Measurements from ENCODE around the gene PPM1N. TPM values are rescaled to one million over a fixed set of nuclear protein-coding genes. Genes with fewer than 3 reads are reported as not detected.

The PPM1N gene, protein sequence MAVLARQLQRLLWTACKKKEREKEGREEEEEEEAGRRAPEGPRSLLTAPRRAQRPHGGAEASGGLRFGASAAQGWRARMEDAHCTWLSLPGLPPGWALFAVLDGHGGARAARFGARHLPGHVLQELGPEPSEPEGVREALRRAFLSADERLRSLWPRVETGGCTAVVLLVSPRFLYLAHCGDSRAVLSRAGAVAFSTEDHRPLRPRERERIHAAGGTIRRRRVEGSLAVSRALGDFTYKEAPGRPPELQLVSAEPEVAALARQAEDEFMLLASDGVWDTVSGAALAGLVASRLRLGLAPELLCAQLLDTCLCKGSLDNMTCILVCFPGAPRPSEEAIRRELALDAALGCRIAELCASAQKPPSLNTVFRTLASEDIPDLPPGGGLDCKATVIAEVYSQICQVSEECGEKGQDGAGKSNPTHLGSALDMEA
- under 1 TPM; 0.22 to 0.62 (median 0.34) TPM for polyA plus RNA-seq (ENCODE audit: insufficient read length in 4 of 4)

DNA sequence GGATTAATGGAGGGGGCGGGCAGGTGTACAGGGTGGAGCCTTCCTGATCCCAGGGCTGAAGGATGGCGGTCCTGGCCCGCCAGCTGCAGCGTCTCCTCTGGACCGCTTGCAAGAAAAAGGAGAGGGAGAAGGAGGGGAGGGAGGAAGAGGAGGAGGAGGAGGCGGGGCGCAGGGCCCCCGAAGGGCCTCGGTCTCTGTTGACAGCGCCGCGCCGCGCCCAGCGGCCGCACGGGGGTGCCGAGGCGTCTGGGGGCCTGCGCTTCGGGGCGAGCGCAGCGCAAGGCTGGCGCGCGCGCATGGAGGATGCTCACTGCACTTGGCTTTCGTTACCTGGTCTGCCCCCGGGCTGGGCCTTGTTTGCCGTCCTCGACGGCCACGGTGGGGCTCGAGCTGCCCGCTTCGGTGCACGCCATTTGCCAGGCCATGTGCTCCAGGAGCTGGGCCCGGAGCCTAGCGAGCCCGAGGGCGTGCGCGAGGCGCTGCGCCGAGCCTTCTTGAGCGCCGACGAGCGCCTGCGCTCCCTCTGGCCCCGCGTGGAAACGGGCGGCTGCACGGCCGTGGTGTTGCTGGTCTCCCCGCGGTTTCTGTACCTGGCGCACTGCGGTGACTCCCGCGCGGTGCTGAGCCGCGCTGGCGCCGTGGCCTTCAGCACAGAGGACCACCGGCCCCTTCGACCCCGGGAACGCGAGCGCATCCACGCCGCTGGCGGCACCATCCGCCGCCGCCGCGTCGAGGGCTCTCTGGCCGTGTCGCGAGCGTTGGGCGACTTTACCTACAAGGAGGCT, at the start of gene PPM1N:
TSS of gene PPM1N (plus strand) at position 33 of the 785 bp plus-strand sequence. CDS start at position 63, 30 bp downstream.
- DNase-seq (ENCODE audit: low read depth in 4 of 4, low spot score in 2 of 4), result no peak

DNA sequence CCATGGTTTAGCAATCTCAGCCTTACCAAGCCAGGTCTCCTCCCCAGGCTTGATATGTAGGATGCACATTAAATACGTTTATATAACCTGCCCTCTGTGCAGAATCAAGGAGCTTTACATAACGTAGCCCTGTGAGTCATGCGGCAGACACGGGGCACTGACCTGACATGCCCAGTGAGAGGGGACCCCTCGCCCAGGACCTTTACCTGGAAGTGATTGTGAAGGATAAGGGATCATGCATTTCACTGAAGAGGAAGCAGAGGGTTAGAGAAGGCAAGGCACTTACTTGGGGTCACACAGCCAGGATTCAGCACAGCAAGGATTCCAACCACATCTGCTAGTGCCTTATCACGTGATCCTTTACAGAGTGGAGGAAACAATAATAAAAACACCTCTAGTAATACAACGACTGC, 49.4 kb upstream of the PPM1N start:
- no peak for DNase-seq (ENCODE audit: low read depth in 4 of 4, low spot score in 2 of 4)

DNA sequence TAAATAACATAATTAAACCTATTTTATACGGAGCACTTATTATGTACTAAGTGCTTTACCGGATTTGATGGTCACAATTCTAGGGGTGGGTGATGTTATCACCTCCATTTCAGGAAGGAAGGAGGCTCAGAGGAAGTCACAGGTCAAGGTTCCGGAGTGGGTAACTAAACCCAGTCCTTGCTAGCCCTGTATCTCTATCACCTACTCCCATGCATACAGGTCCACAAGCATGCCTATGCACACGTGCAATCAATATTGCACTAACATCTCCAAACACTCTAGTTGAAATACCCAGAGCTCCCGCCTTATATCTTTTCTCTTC, 48.3 kb upstream of the PPM1N start:
- DNase-seq (ENCODE audit: low read depth in 4 of 4, low spot score in 2 of 4), result no peak

DNA sequence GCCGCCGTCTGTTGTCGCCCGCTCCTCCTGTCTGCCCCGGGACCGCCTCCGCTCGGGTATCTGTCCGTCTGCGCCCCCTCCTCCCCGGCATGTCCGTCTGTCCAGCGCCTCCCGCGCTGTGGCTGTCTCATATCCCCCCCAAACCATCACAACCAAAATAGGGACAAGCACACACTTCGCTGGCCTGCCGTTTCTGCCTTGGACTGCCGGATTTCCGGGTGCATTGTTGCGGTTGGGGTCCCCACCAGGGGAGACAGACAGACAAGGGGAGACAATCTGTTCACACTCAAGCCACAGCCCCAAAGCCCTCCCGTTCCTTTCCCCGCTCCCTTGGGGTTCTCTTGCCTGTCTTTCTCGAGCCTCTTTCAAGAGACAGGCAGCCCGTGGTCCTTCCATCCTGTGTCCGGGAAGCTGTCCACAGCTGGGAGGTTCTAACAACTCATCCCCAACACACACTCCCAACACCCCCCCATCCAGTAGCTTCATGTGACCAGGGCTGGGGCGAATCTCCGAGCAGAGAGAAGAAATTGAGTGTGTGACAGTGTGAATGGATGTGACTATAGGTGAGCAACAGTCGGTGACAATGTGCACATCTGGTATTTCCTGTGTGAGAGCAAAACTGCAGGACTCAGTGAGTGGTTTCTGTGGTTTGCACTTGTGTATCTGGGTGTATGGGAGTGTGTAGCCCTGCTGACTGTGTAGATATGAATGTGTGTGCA, 47.0 kb upstream of the PPM1N start:
- no peak for DNase-seq (ENCODE audit: low read depth in 4 of 4, low spot score in 2 of 4)

DNA sequence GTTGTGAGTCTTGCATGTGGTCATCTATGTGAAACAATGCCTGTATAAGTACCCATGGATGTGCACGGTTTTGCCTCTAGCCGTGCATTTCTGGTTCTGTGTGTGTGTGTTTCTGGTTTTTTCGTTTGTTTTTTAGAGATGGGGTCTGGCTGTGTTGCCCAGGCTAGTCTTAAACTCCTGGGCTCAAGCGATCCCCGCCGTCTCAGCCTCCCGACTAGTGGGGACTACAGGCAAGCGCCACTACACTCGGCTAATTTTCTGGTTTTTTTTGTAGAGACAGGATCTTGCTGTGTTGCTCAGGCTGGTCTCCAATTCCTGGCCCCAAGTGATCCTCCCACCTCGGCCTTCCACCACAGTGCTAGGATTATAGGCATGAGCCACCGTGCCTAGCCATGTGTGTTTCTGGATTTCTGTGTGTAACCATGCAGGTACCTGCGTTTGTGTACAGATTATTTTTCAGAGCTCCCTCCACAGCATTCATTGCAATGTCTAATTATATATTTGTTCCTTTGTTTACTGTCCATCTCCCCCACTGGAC, 46.3 kb upstream of the PPM1N start:
- no peak for DNase-seq (ENCODE audit: low read depth in 4 of 4, low spot score in 2 of 4)

DNA sequence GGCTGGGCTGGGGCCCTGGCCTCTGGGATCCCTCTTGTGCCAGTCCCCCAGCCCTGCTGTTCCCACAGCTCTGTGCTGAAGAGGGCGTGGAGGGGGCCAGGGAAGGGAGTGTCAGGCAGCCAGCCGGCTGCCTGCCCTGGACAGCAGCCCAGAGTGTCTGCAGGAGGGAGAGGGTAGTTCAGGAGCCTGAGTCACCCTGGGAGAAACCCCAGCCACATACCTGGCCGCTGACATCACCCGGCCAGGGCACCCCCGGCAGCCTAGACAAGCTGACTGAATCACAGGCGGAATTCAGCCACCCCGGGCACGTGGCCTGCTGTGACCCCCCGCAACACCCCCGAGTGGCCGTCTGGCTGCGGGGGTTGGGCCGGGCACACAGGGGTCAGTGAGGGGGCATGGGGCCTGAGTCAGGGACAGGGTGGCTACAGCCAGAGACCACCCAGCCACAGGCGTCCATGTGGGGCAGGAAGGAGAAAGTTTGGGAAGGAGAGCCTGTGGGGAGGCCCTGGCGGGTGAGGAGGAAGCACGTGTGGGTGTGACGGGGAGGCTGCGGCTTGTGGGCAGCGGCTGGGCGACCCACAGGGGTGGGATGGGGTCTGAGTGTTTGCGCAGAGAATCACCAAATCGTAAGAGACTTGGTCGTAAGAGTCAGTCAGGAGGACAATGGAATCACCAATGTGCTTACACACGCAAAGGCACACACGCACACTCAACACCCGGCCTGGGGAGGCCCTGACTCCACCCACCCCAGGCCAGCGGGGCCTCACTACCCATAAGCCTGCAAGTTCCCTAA, 42.3 kb upstream of the PPM1N start:
- no peak for DNase-seq (ENCODE audit: low read depth in 4 of 4, low spot score in 2 of 4)

DNA sequence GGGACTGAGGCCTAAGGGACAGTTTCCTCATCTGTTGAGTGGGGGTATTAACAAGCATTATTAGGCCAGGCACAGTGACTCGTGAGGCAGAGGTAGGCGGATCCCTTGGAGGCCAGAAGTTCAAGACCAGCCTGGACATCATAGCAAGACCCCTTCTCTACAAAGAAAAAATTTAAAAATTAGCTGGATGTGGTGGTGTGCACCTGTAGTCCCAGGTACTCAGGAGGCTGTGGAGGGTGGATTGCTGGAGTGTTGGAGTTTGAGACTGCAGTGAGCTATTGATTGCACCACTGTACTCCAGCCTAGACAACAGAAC, 41.8 kb upstream of the PPM1N start:
- no peak for DNase-seq (ENCODE audit: low read depth in 4 of 4, low spot score in 2 of 4)

DNA sequence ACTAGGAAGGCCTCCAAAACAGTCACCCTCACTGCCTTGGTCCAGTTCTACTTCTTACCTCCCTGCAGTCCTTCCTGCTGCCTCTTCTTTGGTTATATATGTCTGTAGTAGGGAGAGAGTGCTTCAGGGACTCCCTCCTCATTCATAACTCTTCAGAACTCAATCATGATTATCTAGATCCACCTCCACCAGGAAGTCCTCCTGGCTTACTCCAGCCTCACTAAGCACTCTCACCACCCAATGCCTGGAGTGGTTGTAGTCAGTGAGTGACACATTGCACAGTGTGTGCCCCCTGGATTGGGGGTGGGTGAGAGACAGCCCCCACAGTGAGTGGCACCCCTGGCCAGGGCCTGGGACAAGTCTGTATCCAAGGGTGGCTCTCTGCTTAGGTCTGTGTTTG, 40.5 kb upstream of the PPM1N start:
- no peak for DNase-seq (ENCODE audit: low read depth in 4 of 4, low spot score in 2 of 4)

DNA sequence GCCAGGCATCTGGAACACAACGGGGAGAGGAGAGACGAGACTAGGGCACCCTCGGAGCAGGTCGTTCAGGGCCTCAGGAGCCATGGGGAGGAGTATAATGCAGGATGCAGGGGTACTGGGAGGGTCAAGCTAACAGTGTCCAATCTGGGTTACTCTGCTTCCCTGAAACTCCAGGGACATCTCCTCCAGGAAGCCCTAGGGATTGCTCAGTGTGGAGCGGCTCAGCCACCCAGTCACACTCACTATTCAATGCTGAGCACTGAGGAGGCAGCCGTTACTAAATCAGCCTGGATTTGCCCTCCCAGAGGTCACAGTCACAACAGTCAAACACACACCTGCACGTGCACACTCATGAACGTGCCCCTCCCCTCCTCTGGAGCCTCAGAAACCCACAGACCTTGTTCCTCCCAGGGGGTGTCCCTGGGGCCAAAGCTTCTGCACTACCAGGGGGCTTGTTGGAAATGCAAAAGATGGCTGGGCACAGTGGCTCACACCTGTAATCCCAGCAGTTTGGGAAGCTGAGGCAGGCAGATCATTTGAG, 37.4 kb upstream of the PPM1N start:
- DNase-seq (ENCODE audit: low read depth in 4 of 4, low spot score in 2 of 4), result no peak

DNA sequence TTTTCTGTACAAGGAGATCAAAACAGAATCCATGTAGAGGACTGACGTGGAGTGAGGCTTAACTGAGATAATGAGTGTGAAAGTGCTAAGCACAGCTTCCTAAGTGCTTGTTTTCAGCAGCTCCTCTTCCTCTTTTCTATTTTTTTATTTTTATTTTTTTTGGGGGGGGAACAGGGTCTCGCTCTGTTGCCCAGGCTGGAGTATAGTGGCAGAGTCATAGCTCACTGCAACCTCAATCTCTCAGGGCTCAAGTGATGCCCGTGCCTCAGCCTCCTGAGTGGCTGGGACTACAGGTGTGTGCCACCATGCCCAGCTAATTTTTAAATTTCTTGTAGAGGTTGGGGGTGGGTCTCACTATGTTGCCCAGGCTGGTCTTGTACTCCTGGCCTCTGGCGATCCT, 36.1 kb upstream of the PPM1N start:
- DNase-seq (ENCODE audit: low read depth in 4 of 4, low spot score in 2 of 4), result no peak

DNA sequence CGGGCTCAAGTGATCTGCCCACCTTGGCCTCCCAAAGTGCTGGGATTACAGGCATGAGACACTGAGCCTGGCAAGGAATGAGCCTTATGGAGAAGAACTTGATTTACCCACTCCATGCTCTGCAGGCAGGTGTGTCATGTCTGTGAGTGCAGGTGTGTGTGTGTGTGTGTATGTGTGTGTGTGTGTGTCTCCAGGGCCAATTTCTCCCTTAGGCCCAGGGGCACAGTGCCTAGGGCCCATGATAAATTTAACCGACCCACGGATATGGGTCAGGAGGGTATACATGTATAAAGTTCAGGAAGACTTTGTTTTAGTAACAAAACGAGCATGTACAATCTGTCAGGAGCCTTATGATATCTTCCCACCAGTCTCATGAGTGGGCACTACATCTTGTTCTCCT, 35.0 kb upstream of the PPM1N start:
- DNase-seq (ENCODE audit: low read depth in 4 of 4, low spot score in 2 of 4), result no peak

DNA sequence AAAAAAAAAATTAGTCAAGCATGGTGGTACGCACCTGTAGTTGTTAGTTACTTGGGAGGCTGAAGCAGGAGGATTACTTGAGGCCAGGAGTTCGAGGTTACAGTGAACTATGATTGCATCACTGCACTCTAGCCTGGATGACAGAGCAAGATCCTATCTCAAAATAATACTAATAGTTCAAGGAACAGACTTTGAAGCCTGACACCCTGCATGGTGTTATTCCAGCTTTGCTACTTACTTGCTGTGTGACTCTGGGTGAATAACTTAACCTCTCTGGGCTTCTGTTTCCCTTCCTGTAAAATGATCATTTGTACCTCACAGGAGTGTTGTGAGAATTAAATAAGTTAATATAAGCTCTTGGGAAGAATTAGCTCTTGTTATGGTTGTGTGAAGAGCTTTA, 34.0 kb upstream of the PPM1N start:
- DNase-seq (ENCODE audit: low read depth in 4 of 4, low spot score in 2 of 4), result no peak

DNA sequence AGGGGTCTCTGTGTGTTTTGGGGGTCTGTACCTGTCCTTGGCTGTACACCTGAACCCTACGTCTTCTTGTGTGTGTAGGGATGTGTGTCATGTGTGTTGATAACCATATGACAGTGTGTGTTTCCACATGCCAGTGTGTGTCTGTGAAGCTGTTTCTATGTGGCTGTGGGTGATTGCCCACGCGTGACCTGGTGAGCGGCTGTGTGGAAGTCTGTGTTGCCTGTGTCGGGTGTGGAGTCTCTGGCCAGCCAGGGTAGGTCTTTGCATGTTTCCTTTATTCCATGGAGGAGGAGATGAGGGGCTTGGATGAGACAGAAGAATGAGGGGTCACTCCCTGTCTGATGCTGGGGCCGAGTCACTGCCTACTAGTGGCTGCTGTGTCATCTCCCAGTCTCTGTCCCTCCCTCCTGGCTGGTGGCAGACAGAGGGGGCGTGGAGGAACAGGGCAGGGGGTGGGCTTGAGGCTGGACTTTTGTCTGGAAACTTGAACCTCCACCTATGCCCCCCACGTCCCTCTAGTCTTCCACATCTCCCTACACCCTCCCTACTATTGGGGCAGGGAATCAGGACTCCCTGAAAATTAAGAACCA, 33.3 kb upstream of the PPM1N start:
- no peak for DNase-seq (ENCODE audit: low read depth in 4 of 4, low spot score in 2 of 4)

DNA sequence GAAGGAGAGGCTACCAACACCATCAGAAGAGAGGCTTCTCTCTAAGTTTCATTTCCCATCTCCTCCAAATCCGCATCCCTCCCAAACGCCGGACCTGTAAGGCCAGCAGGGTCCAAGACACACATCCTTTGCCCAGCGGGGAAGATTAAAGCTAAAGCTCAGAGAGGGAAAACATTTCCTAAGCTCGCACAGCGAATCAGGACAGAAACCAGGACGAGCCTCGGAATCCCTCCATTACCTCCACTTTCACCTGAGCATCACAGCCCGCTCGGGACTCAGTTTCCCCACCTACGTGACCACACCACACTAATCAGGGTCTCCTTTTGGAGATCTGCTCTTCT, 31.2 kb upstream of the PPM1N start:
- DNase-seq (ENCODE audit: low read depth in 4 of 4, low spot score in 2 of 4), result no peak

DNA sequence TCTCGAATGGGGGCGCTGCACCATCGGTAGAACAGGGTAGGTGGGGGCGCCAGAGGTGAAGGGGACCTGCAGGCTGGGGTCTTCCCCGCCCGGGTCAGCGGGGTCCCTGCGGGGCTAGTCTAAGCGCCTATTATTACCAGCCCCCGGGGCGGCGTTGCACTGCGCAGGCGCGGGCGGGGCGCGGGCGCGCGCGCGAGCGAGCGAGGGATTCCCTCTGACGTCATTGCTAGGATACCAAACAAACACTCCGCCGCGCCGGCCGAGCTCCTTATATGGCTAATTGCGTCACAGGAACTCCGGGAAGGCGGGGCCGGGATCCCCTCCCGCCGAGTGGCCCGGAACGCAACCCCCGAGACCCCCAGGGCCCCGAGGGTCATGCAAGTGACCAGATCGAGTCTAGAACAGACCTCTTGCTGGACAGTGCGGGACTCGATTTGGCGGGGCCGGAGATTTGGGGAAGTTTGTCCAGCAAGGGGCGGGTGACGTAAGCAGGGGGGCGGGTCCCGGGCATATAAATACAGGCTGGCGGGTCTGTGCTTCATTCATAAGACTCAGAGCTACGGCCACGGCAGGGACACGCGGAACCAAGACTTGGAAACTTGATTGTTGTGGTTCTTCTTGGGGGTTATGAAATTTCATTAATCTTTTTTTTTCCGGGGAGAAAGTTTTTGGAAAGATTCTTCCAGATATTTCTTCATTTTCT, 30.6 kb upstream of the PPM1N start, which contains the start of gene FOSB:
TSS of gene FOSB (plus strand) at position 541 of the 703 bp plus-strand sequence. CDS start 591 bp downstream, outside the sequence.
- DNase-seq (ENCODE audit: low read depth in 4 of 4, low spot score in 2 of 4), result peak in 2 of 4 donors; percentile 86 to 88

DNA sequence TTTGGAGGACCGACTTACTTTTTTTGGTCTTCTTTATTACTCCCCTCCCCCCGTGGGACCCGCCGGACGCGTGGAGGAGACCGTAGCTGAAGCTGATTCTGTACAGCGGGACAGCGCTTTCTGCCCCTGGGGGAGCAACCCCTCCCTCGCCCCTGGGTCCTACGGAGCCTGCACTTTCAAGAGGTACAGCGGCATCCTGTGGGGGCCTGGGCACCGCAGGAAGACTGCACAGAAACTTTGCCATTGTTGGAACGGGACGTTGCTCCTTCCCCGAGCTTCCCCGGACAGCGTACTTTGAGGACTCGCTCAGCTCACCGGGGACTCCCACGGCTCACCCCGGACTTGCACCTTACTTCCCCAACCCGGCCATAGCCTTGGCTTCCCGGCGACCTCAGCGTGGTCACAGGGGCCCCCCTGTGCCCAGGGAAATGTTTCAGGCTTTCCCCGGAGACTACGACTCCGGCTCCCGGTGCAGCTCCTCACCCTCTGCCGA, 30.0 kb upstream of the PPM1N start:
- DNase-seq (ENCODE audit: low read depth in 4 of 4, low spot score in 2 of 4), result no peak

DNA sequence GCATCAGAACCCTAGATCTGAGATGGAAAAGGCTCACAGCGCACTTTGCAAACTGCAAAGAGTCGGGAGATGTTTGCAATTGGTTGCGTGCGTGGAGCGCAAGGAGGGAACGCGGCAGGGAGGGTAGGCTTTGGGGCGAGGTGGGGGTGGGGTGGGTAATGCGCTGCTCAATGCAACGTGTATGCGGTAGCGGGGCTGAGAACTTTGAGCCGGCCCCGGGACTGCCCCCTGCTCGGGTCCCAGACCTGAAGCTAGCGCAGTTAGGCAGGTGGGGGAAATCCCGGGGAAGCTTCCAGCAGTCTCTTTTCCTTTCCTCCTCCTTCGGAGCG, 29.5 kb upstream of the PPM1N start:
- no peak for DNase-seq (ENCODE audit: low read depth in 4 of 4, low spot score in 2 of 4)

DNA sequence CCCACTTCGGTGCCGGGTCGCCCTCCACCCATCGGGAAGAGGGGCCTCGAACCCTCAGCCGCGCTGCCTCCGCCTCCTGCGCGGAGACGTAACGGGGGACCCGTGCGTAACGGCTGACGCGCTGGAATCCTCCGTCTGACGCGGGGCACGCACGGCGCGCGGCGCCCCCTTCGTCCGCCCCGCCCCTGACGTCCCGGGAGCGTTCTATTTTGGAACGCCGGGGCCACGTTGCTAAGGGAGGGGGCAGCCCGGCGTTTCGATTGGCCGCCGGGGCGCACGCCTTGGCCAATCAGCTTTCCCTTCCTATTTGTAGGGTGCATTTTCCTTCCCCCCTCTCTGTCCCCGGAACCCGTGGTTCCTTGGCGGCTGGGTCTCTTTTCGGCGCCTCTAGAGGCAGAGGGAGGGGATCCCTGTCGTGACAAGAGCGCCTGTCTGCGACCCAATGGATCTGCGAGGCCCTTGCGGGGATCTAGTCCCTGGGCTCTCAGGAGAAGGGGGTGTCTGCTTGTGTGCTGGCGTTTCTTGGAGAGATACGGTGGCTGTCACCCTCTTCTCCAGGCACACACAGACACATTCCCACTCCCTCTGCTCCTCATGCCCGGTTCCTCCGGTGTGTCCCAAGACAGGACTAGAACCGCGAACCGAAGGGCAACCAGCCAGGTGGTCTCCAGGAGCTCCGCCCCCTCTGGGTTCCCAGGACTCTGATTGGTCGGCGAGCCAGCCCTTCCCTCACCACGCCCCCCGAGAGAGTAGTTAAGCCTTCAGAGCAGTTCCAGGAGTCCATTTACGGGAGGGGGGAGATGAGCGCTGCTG, 28.9 kb upstream of the PPM1N start:
- peak in 1 of 4 donors; percentile 84 for DNase-seq (ENCODE audit: low read depth in 4 of 4, low spot score in 2 of 4)
